Measurements from ENCODE around the gene CARS2.

- TF ChIP-seq CTCF (IDR thresholded peaks at IDR 0.05 in 2 of 3, conservative IDR thresholded peaks at IDR 0.05 in 1 of 3; ENCODE audit: borderline replicate concordance in 1 of 3, insufficient read depth in 1 of 3, low read depth in 2 of 3, low read length in 2 of 3) (no peak), ATF3 (IDR thresholded peaks at IDR 0.05) (no peak), POLR2A (IDR thresholded peaks at IDR 0.05; ENCODE audit: borderline replicate concordance, extremely low read depth, insufficient read depth, insufficient read length) (no peak)
Measured at GRCh38 chr13:110663491-110663890, 42.4 kb downstream of the CARS2 start.

Measured in HCT116 (cell line).